H1 (cell line): Measurements from ENCODE around the gene RASGRP3. TPM values are rescaled to one million over a fixed set of nuclear protein-coding genes. Genes with fewer than 3 reads are reported as not detected.

Source experiments
- CTCF ChIA-PET: fragments of 300-600 bp; sonication (Branson Sonifier 250); formaldehyde crosslinking; loops from one replicate; lab custom pipeline; 2021; ENCODE audit not compliant: partially characterized antibody; lab: Charles Lee
- POLR2A ChIA-PET: fragments of 300-600 bp; sonication (Branson Sonifier 250); formaldehyde crosslinking; loops from one replicate; lab custom pipeline; 2021; ENCODE audit warnings: inconsistent platforms; ENCODE audit not compliant: partially characterized antibody; lab: Charles Lee
- DNase-seq, 2 experiments: peaks; one replicate each; pipeline versions ENCODE4 v3.0.0 to v3.0.0-alpha.2; 2010 to 2022; ENCODE audit warnings: low spot score in 2 of 2, low read depth in 1 of 2, mixed read lengths in 1 of 2
- FAIRE-seq: peaks from 2 replicates; lab custom pipeline; 2011; peaks lifted over from hg19 to GRCh38; lab: Jason Lieb, UNC
- H2AFZ ChIP-seq: 2 replicates; pipeline ENCODE4 v1.8.1; 2012; ENCODE audit warnings: low read length, inconsistent platforms
- H2AK5ac ChIP-seq: 2 replicates; pipeline ENCODE4 v1.6.1; 2013; ENCODE audit warnings: low read depth, low read length
- H2BK120ac ChIP-seq: replicated peaks from 2 replicates; pipeline ENCODE3; 2013; ENCODE audit warnings: low read depth, low read length, inconsistent platforms
- H2BK12ac ChIP-seq: 2 replicates; pipeline ENCODE4 v1.6.1; 2013; ENCODE audit warnings: low read depth, low read length
- H2BK15ac ChIP-seq: 2 replicates; pipeline ENCODE4 v1.6.1; 2013; ENCODE audit warnings: low read length
- H2BK20ac ChIP-seq: 2 replicates; pipeline ENCODE4 v1.6.1; 2013; ENCODE audit warnings: low read length
- H2BK5ac ChIP-seq: 2 replicates; pipeline ENCODE4 v1.6.1; 2013; ENCODE audit warnings: low read depth, low read length
- H3K14ac ChIP-seq: 2 replicates; pipeline ENCODE4 v1.6.1; 2013; ENCODE audit warnings: inconsistent platforms; ENCODE audit not compliant: insufficient read length
- H3K18ac ChIP-seq: 2 replicates; pipeline ENCODE4 v1.6.1; 2013; ENCODE audit warnings: low read length; ENCODE audit errors: extremely low read depth
- H3K23ac ChIP-seq: 2 replicates; pipeline ENCODE4 v1.6.1; 2013; ENCODE audit warnings: inconsistent platforms; ENCODE audit not compliant: insufficient read length
- H3K23me2 ChIP-seq: 2 replicates; pipeline ENCODE4 v1.6.1; 2013; ENCODE audit warnings: low read depth, low read length
- H3K27ac ChIP-seq: 2 replicates; pipeline ENCODE4 v1.6.1; 2011; ENCODE audit warnings: low read depth, low read length, inconsistent platforms
- H3K27me3 ChIP-seq, 4 experiments: replicated peaks in 1 of 4; 1 replicate in 1 of 4; 2 replicates in 3 of 4; pipeline versions ENCODE4 v1.6.1 to v1.8.1; 2011 to 2013; ENCODE audit warnings: low read length in 3 of 4, mild to moderate bottlenecking in 3 of 4, inconsistent platforms in 2 of 4, mixed read lengths in 2 of 4, moderate library complexity in 1 of 4; ENCODE audit not compliant: control insufficient read depth in 3 of 4, insufficient read depth in 3 of 4; ENCODE audit errors: extremely low read depth in 1 of 4
- H3K36me3 ChIP-seq, 4 experiments: 2 replicates each; pipeline versions ENCODE4 v1.6.1 to v1.8.1; 2011 to 2013; ENCODE audit warnings: mild to moderate bottlenecking in 4 of 4, low read length in 3 of 4, moderate library complexity in 2 of 4, control low read depth in 1 of 4, inconsistent platforms in 1 of 4; ENCODE audit not compliant: insufficient read depth in 4 of 4, control insufficient read depth in 2 of 4
- H3K4ac ChIP-seq: replicated peaks from 2 replicates; pipeline ENCODE3; 2013; ENCODE audit warnings: low read length, low read depth, mixed read lengths, inconsistent platforms; ENCODE audit not compliant: insufficient read length
- H3K4me1 ChIP-seq, 4 experiments: replicated peaks in 1 of 4; 1 replicate in 1 of 4; 2 replicates in 3 of 4; pipeline versions ENCODE4 v1.6.1 to v1.8.1; 2011 to 2013; ENCODE audit warnings: low read length in 3 of 4, inconsistent platforms in 2 of 4, mixed read lengths in 1 of 4; ENCODE audit not compliant: insufficient read depth in 4 of 4, control insufficient read depth in 3 of 4
- H3K4me2 ChIP-seq, 2 experiments: 2 replicates each; pipeline versions ENCODE4 v1.6.1 to v1.8.1; 2011 to 2013; ENCODE audit warnings: low read depth in 2 of 2, low read length in 2 of 2, control low read depth in 1 of 2, inconsistent platforms in 1 of 2, mild to moderate bottlenecking in 1 of 2; ENCODE audit not compliant: insufficient read depth in 1 of 2
- H3K4me3 ChIP-seq, 4 experiments: fragments of 200-600, 300-600 bp in 1 of 4; sonication (generic), shearing (Covaris generic), sonication (Bioruptor Twin) in 1 of 4; 2 replicates each; pipeline versions ENCODE4 v1.5.1 to v1.8.1; 2011 to 2016; ENCODE audit warnings: low read length in 4 of 4, low read depth in 3 of 4, control low read depth in 2 of 4, inconsistent platforms in 2 of 4, mild to moderate bottlenecking in 2 of 4, mixed read lengths in 1 of 4, moderate library complexity in 1 of 4; ENCODE audit not compliant: insufficient read depth in 2 of 4; ENCODE audit errors: extremely low read depth in 1 of 4
- H3K56ac ChIP-seq: replicated peaks from 2 replicates; pipeline ENCODE3; 2013; ENCODE audit warnings: low read depth, mild to moderate bottlenecking, mixed read lengths, low read length, inconsistent platforms; ENCODE audit not compliant: insufficient read length
- H3K79me1 ChIP-seq: 2 replicates; pipeline ENCODE4 v1.6.1; 2013; ENCODE audit warnings: low read depth, low read length, control low read depth
- H3K79me2 ChIP-seq, 2 experiments: 2 replicates each; pipeline versions ENCODE4 v1.6.1 to v1.8.1; 2012 to 2013; ENCODE audit warnings: low read length in 2 of 2, mild to moderate bottlenecking in 2 of 2, inconsistent platforms in 1 of 2; ENCODE audit not compliant: insufficient read depth in 2 of 2, control insufficient read depth in 1 of 2
- H3K9ac ChIP-seq, 4 experiments: replicated peaks in 1 of 4; 1 replicate in 1 of 4; 2 replicates in 3 of 4; pipeline versions ENCODE4 v1.6.1 to v1.8.1; 2011 to 2013; ENCODE audit warnings: low read depth in 3 of 4, low read length in 3 of 4, control low read depth in 2 of 4, mild to moderate bottlenecking in 2 of 4, moderate library complexity in 2 of 4, inconsistent platforms in 1 of 4; ENCODE audit errors: extremely low read depth in 1 of 4
- H3K9me3 ChIP-seq, 2 experiments: 2 replicates each; pipeline versions ENCODE4 v1.6.1 to v1.8.1; 2012 to 2013; ENCODE audit warnings: mild to moderate bottlenecking in 2 of 2, moderate library complexity in 2 of 2, control low read depth in 1 of 2, inconsistent platforms in 1 of 2, low read depth in 1 of 2, low read length in 1 of 2, mixed read lengths in 1 of 2; ENCODE audit not compliant: insufficient read depth in 2 of 2
- H4K20me1 ChIP-seq, 2 experiments: replicated peaks in 1 of 2; 2 replicates each; pipeline versions ENCODE3 to v1.8.1; 2011 to 2013; ENCODE audit warnings: inconsistent platforms in 2 of 2, low read length in 2 of 2, mild to moderate bottlenecking in 1 of 2; ENCODE audit not compliant: insufficient read depth in 2 of 2, control insufficient read depth in 1 of 2
- H4K5ac ChIP-seq: 2 replicates; pipeline ENCODE4 v1.6.1; 2013; ENCODE audit warnings: low read length, low read depth, mixed read lengths, inconsistent platforms; ENCODE audit not compliant: insufficient read length
- H4K8ac ChIP-seq: 2 replicates; pipeline ENCODE4 v1.8.0; 2013; ENCODE audit warnings: mild to moderate bottlenecking, moderate library complexity, low read length, inconsistent platforms; ENCODE audit not compliant: insufficient read depth; ENCODE audit errors: extremely low read depth
- H4K91ac ChIP-seq: replicated peaks from 2 replicates; pipeline ENCODE3; 2013; ENCODE audit warnings: low read length, mixed read lengths, inconsistent platforms; ENCODE audit not compliant: insufficient read length
- CBX8 ChIP-seq: fragments of 300-800, 300-1000 bp; sonication (generic); IDR thresholded peaks from 2 replicates; pipeline ENCODE4 v1.7.1; 2016; ENCODE audit warnings: low read depth, low read length, borderline replicate concordance
- CEBPB ChIP-seq: IDR thresholded peaks from 2 replicates; pipeline ENCODE4 v1.6.1; 2012; ENCODE audit warnings: low read depth, low read length
- JUN ChIP-seq: IDR thresholded peaks from 2 replicates; pipeline ENCODE4 v1.6.1; 2011; ENCODE audit warnings: low read depth, mild to moderate bottlenecking, improper control_type of control experiment, low read length
- MAFK ChIP-seq: IDR thresholded peaks from 2 replicates; pipeline ENCODE4 v1.6.1; 2012; ENCODE audit warnings: low read depth, mild to moderate bottlenecking, improper control_type of control experiment, low read length
- RAD21 ChIP-seq, 2 experiments: IDR thresholded peaks in 1 of 2; conservative IDR thresholded peaks in 1 of 2; 2 replicates each; pipeline ENCODE4 v1.6.1; 2011; ENCODE audit warnings: low read depth in 2 of 2, low read length in 2 of 2, improper control_type of control experiment in 1 of 2, inconsistent platforms in 1 of 2, mild to moderate bottlenecking in 1 of 2, moderate library complexity in 1 of 2
- SIRT6 ChIP-seq: IDR thresholded peaks from one replicate; pipeline ENCODE4 v1.7.1; 2012; ENCODE audit warnings: low read length, inconsistent platforms
- TBP ChIP-seq: IDR thresholded peaks from 2 replicates; pipeline ENCODE4 v1.6.1; 2011; ENCODE audit warnings: low read depth, low read length, improper control_type of control experiment
- WGBS, 2 experiments: shearing (Covaris generic) in 1 of 2; methylation state at CpG; one replicate each; pipeline versions ENCODE4 v1.1.6 to v1.1.7; 2013 to 2015; ENCODE audit warnings: low lambda C conversion rate in 2 of 2, mixed read lengths in 2 of 2, inconsistent platforms in 1 of 2, low coverage in 1 of 2, missing lambda C conversion rate in 1 of 2; ENCODE audit not compliant: insufficient replicate concordance in 2 of 2, insufficient coverage in 1 of 2, insufficient read length in 1 of 2; ENCODE audit errors: extremely low coverage in 1 of 2, missing lambda C conversion rate in 1 of 2; 5-methylcytosine and 5-hydroxymethylcytosine counted together
- polyA plus RNA-seq, 7 experiments: library from polyadenylated mRNA; depleted of rRNA in 3 of 7; stranded (reverse) in 5 of 7; unstranded in 2 of 7; fragments of >200 nt in 5 of 7; fragments of 200-250 nt in 2 of 7; gene quantifications; 1 replicate in 5 of 7; 2 replicates in 1 of 7; 4 replicates in 1 of 7; pipeline versions ENCODE4 v1.2.1 to v1.2.3, GENCODE V29; 2011 to 2013; ENCODE audit warnings: missing spikeins in 2 of 7, mixed read lengths in 2 of 7
- total RNA-seq: library from RNA; stranded (reverse); fragmentation: NEBNext Ultra II Directional; extraction: Animal tissue kit (Norgen Biotek cat#: 25700); gene quantifications from 2 replicates; pipeline ENCODE4 v1.2.1, GENCODE V29; 2021
- TF ChIP-seq, protein P1 (sequence below): IDR thresholded peaks from 2 replicates; pipeline ENCODE4 v1.6.1; 2011; ENCODE audit warnings: low read length, improper control_type of control experiment
- TF ChIP-seq, protein P2 (sequence below): IDR thresholded peaks from 2 replicates; pipeline ENCODE4 v1.6.1; 2012; ENCODE audit warnings: low read length, inconsistent platforms
- TF ChIP-seq, protein P3 (sequence below): IDR thresholded peaks from 2 replicates; pipeline ENCODE4 v1.6.1; 2011; ENCODE audit warnings: low read depth, mild to moderate bottlenecking, low read length; ENCODE audit not compliant: insufficient read depth

RASGRP3 gene
- total and polyA plus RNA-seq, 2 of the 8 experiments (the other 6 are each of a cell fraction or from before 2014, with no cell fraction given), result 0.06 TPM; not detected in 1

- Histone ChIP-seq H2BK5ac (no peak overlapping the region), H2AK5ac (no peak overlapping the region), H3K4me3 (no peak overlapping the region), H3K27me3 (no peaks in the 10 kb centered on the region), H2BK12ac (no peak overlapping the region), H3K27ac (no peak overlapping the region), H3K9me3 (no peaks in the 10 kb centered on the region), H4K8ac (no peak overlapping the region), H4K20me1 (no peaks in the 10 kb centered on the region), H3K9ac (no peak overlapping the region), H4K91ac (no peak overlapping the region), H3K79me1 (no peaks in the 10 kb centered on the region), H3K14ac (no peak overlapping the region), H3K4ac (no peak overlapping the region), H3K36me3 (no peaks in the 10 kb centered on the region), H2BK120ac (no peak overlapping the region), H3K23ac (no peak overlapping the region), H3K18ac (no peak overlapping the region), H3K56ac (no peak overlapping the region), H3K4me2 (no peak overlapping the region), H4K5ac (no peak overlapping the region), H3K4me1 (no peaks in the 10 kb centered on the region), H3K23me2 (no peaks in the 10 kb centered on the region), H3K79me2 (no peaks in the 10 kb centered on the region), H2BK15ac (no peak overlapping the region), H2AFZ (no peak overlapping the region), H2BK20ac (no peak overlapping the region)
- CTCF ChIA-PET, result interaction anchor here (1.1 kb wide), 1 partner anchor 47 kb away, joined by 3 read pairs; no protein-coding TSS in a partner anchor
- POLR2A ChIA-PET, result no interaction called here
- no peak for FAIRE-seq
- no peak for DNase-seq
- 84% methylated on average over 3 of the region's 3 CpGs; no CpG with 5 or more reads in 1 of the 2 experiments for WGBS, 2 experiments
- TF ChIP-seq, protein P1, sequence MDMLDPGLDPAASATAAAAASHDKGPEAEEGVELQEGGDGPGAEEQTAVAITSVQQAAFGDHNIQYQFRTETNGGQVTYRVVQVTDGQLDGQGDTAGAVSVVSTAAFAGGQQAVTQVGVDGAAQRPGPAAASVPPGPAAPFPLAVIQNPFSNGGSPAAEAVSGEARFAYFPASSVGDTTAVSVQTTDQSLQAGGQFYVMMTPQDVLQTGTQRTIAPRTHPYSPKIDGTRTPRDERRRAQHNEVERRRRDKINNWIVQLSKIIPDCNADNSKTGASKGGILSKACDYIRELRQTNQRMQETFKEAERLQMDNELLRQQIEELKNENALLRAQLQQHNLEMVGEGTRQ, result no peak
- no peak for TF ChIP-seq MAFK
- TF ChIP-seq JUN, result no peak
- no peak for TF ChIP-seq TBP
- TF ChIP-seq, protein P2, sequence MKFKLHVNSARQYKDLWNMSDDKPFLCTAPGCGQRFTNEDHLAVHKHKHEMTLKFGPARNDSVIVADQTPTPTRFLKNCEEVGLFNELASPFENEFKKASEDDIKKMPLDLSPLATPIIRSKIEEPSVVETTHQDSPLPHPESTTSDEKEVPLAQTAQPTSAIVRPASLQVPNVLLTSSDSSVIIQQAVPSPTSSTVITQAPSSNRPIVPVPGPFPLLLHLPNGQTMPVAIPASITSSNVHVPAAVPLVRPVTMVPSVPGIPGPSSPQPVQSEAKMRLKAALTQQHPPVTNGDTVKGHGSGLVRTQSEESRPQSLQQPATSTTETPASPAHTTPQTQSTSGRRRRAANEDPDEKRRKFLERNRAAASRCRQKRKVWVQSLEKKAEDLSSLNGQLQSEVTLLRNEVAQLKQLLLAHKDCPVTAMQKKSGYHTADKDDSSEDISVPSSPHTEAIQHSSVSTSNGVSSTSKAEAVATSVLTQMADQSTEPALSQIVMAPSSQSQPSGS, result no peak
- TF ChIP-seq, protein P3, sequence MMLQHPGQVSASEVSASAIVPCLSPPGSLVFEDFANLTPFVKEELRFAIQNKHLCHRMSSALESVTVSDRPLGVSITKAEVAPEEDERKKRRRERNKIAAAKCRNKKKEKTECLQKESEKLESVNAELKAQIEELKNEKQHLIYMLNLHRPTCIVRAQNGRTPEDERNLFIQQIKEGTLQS, result no peak
- TF ChIP-seq SIRT6, result no peak
- no peak for TF ChIP-seq RAD21 (IDR thresholded peaks at IDR 0.05 in 1 of 2, conservative IDR thresholded peaks at IDR 0.05 in 1 of 2; ENCODE audit: low read depth in 2 of 2, low read length in 2 of 2)
- TF ChIP-seq CBX8, result no peak
- no peak for TF ChIP-seq CEBPB
Observed at GRCh38 chr2:33426666-33427231, 49.7 kb upstream of the RASGRP3 start.
